Neural cell (in vitro differentiated cells): ENCODE measurements around the gene CENPE.

Experiments used
- CTCF ChIP-seq: fragments of 450-650 bp; IDR thresholded peaks from 2 replicates; pipeline ENCODE4 v1.5.1; 2014; ENCODE audit warnings: antibody characterized with exemption, mild to moderate bottlenecking, moderate library complexity; ENCODE audit not compliant: poor library complexity, severe bottlenecking
- EP300 ChIP-seq: fragments of 450-650 bp; conservative IDR thresholded peaks from 2 replicates; pipeline ENCODE4 v1.6.1; 2014; ENCODE audit warnings: antibody characterized with exemption, mild to moderate bottlenecking, moderate library complexity; ENCODE audit not compliant: poor library complexity, severe bottlenecking
- EZH2 ChIP-seq: fragments of 200-600, 300-800 bp; shearing (Covaris generic), sonication (generic); IDR thresholded peaks from 2 replicates; pipeline ENCODE4 v1.6.1; 2014; ENCODE audit warnings: antibody characterized with exemption, low read length, borderline replicate concordance, mild to moderate bottlenecking; ENCODE audit not compliant: insufficient read depth, poor library complexity, severe bottlenecking
- MXI1 ChIP-seq: fragments of 450-650 bp; conservative IDR thresholded peaks from 2 replicates; pipeline ENCODE4 v1.6.1; 2014; ENCODE audit warnings: antibody characterized with exemption, mild to moderate bottlenecking; ENCODE audit not compliant: poor library complexity, severe bottlenecking
- POLR2AphosphoS5 ChIP-seq: IDR thresholded peaks from 2 replicates; pipeline ENCODE4 v1.6.1; 2012
- TAF1 ChIP-seq: IDR thresholded peaks from 2 replicates; pipeline ENCODE4 v1.6.1; 2012; ENCODE audit warnings: low read depth
- TF ChIP-seq, protein P1 (sequence below): IDR thresholded peaks from 2 replicates; pipeline ENCODE4 v1.6.1; 2012; ENCODE audit warnings: borderline replicate concordance

DNA sequence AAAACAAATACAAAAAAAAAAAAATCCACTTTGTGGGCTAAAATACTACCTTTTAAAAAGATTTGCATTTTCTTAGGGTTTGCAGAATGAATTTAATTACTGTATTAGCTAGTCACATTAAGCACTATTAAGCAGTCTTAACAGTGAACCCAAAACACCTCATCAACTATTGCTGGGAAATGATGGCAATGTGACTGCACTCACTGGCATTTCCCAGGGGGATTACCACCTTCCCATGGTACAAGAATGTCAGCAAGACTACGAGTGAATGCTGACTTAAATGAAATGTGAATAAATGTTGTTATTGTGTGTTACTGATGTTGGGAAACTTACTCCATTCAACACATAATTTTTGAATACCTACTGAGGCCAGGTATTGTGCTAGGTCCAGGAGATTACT lies 111.6 kb downstream of the CENPE start:
- no peak for TF ChIP-seq CTCF
- TF ChIP-seq, protein P1, sequence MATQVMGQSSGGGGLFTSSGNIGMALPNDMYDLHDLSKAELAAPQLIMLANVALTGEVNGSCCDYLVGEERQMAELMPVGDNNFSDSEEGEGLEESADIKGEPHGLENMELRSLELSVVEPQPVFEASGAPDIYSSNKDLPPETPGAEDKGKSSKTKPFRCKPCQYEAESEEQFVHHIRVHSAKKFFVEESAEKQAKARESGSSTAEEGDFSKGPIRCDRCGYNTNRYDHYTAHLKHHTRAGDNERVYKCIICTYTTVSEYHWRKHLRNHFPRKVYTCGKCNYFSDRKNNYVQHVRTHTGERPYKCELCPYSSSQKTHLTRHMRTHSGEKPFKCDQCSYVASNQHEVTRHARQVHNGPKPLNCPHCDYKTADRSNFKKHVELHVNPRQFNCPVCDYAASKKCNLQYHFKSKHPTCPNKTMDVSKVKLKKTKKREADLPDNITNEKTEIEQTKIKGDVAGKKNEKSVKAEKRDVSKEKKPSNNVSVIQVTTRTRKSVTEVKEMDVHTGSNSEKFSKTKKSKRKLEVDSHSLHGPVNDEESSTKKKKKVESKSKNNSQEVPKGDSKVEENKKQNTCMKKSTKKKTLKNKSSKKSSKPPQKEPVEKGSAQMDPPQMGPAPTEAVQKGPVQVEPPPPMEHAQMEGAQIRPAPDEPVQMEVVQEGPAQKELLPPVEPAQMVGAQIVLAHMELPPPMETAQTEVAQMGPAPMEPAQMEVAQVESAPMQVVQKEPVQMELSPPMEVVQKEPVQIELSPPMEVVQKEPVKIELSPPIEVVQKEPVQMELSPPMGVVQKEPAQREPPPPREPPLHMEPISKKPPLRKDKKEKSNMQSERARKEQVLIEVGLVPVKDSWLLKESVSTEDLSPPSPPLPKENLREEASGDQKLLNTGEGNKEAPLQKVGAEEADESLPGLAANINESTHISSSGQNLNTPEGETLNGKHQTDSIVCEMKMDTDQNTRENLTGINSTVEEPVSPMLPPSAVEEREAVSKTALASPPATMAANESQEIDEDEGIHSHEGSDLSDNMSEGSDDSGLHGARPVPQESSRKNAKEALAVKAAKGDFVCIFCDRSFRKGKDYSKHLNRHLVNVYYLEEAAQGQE = no peak
- no peak for TF ChIP-seq EP300
- TF ChIP-seq EZH2 = no peak
- TF ChIP-seq POLR2AphosphoS5 = no peak
- no peak for TF ChIP-seq TAF1
- TF ChIP-seq MXI1 = no peak
